LNCaP clone FGC (cell line): ENCODE measurements around the gene BAG5.

Experiments used
- DNase-seq: peaks from one replicate; pipeline ENCODE4 v3.0.0-alpha.2; 2011; ENCODE audit warnings: low read depth
- H3K4me3 ChIP-seq: 2 replicates; pipeline ENCODE4 v1.5.1; 2011; ENCODE audit warnings: mild to moderate bottlenecking, low read depth, low read length, control low read depth
- CTCF ChIP-seq: IDR thresholded peaks from 2 replicates; pipeline ENCODE4 v1.5.1; 2012; ENCODE audit warnings: mild to moderate bottlenecking; ENCODE audit not compliant: control insufficient read depth, insufficient read depth; ENCODE audit errors: extremely low read depth

BAG5 gene

GRCh38 chr14:103542605-103543088 lies 19.8 kb downstream of the BAG5 start:
- no peak for TF ChIP-seq CTCF
- no peak overlapping the region for H3K4me3 ChIP-seq
- no peak for DNase-seq

DNA sequence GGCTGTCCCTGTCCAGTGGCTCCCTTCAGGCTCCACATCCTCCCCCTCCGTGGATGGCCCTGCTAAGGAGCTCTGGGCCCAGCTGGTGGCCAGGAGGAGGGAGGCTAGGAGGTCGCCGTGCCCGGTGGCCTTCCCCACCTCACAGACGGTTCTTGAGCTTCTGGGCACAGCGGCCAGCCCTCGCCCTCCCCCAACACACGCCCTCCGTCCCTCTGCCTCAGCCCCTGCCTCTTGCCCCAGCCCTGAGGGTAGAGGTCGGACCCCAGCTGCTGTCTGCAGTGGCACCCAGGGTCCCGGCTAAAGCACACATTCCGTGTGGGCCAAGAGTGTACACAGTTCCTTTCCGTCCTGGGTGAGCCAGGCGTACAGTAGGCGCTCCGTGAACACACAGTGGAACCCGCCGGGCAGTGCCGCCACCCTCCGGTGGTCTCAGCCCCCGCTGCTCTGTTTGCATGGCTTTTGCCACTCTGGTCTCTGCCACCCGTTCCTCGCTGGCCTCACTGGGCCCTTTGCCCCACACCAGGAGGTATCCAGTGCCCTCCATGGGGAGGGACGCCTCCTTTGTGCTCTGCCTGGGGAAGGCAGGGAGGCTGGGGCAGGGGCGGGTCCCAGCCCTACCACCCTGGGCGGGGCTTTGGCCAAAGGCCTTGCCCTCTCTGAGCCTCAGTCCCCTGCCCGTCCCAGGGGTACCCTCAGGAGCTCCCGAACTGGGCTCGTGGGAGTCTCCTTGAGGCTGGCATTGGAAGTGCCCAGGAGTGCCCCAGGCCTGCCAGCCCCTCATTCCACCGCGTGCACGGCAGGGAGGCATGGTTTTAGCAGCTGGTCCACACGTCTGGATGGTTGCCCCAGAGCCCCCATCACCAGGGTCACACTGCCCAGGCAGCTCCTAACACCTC lies 20.5 kb downstream of the BAG5 start:
- TF ChIP-seq CTCF: no peak
- no peak overlapping the region for H3K4me3 ChIP-seq
- DNase-seq: no peak

DNA sequence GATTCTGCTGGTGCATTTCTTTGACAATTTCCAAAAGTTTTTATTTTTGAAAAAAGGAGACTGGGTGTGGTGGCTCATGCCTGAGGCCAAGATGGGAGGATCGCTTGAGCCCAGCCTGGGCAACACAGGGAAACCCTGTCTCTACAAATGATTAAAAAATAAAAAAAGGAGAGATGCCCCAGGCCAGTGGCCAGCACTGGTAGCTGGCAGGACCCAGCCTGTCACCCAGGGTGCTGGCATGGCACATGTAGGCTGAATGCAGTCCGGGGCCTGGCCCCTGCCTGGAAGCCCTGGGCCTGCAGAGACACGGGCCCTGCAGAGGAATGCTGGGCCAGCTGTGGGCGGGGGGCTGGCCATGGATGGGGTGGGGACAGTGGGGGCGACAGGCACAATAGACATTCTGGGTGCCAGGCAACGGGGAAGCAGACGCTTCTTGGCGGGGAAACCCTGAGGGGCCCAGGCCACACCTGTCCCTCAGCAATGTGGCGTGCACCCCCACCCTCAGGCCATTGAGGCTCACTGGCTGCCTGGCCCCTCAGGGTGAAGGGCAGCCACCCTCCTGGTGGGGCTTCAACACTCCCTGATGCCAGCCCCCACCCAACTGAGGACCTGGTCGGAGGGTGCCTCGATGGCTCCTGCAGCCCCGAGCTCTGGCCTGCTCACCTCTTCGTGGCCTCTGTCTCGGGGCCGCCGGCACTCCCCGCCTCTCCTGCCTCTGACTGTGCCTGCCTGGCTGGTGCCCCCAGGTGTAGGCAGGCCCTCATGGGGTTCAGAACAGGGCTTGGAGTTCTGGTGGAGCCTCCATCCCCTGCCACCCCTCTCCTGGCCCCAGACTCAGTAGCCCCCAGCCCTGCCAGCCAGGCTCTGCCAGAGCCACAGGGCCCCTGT lies 21.4 kb downstream of the BAG5 start:
- no peak overlapping the region for H3K4me3 ChIP-seq
- TF ChIP-seq CTCF: no peak
- DNase-seq: no peak

GRCh38 chr14:103539056-103539825 lies 23.2 kb downstream of the BAG5 start:
- TF ChIP-seq CTCF: no peak
- DNase-seq: no peak

GRCh38 chr14:103538291-103539055 lies 24.0 kb downstream of the BAG5 start:
- TF ChIP-seq CTCF: no peak
- H3K4me3 ChIP-seq: no peak overlapping the region
- DNase-seq: no peak

More at GRCh38 chr14:103539056-103539825, 23.2 kb downstream of the BAG5 start:
- H3K4me3 ChIP-seq: no peak overlapping the region
